ENCODE measurements around the gene RAD51B.

DNA sequence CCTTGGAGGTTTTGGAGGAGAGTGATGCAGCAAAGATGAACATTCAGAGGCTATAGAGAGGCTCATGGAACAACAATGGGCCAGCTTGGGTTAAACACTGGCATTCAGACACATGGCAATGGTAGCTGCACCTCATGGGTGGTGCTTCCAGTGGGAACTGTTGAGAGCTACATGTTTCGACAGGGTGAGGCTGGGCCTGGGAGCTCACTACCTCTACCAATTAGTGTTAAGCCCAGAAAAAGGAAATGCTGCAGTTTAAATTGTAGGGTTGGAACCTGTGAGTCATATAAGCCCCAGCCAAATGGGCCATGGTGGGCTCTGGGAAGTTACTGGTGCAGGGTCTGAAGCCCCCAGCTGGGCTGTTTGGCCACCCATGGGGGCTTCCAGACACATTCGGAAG, 693.6 kb downstream of the RAD51B start:
- TF ChIP-seq EZH2 (conservative IDR thresholded peaks at IDR 0.05; ENCODE audit: low read depth, low read length) (no peak), FIP1L1 (IDR thresholded peaks at IDR 0.05; ENCODE audit: borderline replicate concordance, insufficient read depth, low read depth, low read length) (no peak), NFE2L1 (CRISPR knock-in tag; IDR thresholded peaks at IDR 0.05; ENCODE audit: borderline replicate concordance) (no peak), RAD21 (CRISPR knock-in tag; IDR thresholded peaks at IDR 0.05) (no peak), POLR2A (IDR thresholded peaks at IDR 0.05; ENCODE audit: insufficient read depth in 1 of 2, low read depth in 2 of 2, low read length in 2 of 2) (no peak), ZKSCAN5 (CRISPR knock-in tag; IDR thresholded peaks at IDR 0.05) (no peak), POLR2AphosphoS5 (IDR thresholded peaks at IDR 0.05; ENCODE audit: low read depth, low read length) (no peak), RFXANK (CRISPR knock-in tag; IDR thresholded peaks at IDR 0.05) (no peak), HNF4A (CRISPR knock-in tag; IDR thresholded peaks at IDR 0.05) (no peak), ZNF431 (CRISPR knock-in tag; IDR thresholded peaks at IDR 0.05; ENCODE audit: borderline replicate concordance, low read depth) (no peak), ZNF263 (CRISPR knock-in tag; IDR thresholded peaks at IDR 0.05) (no peak)
- TF ChIP-seq, protein P1, sequence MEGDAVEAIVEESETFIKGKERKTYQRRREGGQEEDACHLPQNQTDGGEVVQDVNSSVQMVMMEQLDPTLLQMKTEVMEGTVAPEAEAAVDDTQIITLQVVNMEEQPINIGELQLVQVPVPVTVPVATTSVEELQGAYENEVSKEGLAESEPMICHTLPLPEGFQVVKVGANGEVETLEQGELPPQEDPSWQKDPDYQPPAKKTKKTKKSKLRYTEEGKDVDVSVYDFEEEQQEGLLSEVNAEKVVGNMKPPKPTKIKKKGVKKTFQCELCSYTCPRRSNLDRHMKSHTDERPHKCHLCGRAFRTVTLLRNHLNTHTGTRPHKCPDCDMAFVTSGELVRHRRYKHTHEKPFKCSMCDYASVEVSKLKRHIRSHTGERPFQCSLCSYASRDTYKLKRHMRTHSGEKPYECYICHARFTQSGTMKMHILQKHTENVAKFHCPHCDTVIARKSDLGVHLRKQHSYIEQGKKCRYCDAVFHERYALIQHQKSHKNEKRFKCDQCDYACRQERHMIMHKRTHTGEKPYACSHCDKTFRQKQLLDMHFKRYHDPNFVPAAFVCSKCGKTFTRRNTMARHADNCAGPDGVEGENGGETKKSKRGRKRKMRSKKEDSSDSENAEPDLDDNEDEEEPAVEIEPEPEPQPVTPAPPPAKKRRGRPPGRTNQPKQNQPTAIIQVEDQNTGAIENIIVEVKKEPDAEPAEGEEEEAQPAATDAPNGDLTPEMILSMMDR (CRISPR knock-in tag; IDR thresholded peaks at IDR 0.05), result no peak

Data from HepG2 (cell line).